Erythroblast (primary cell): ENCODE results near the gene SNX10.

Experiments used
- DNase-seq, 2 experiments: peaks; one replicate each; lab custom pipeline; 2025; lab: John Stamatoyannopoulos, UW
- GATA1 ChIP-seq: IDR thresholded peaks from 2 replicates; pipeline ENCODE4 v1.6.1; 2011; ENCODE audit warnings: low read depth, mild to moderate bottlenecking, control low read depth, low read length, moderate library complexity
- POLR2A ChIP-seq: IDR thresholded peaks from 2 replicates; pipeline ENCODE4 v1.6.1; 2011; ENCODE audit warnings: mild to moderate bottlenecking, low read length

Gene SNX10

GRCh38 chr7:26308551-26308950 is 16.9 kb downstream of the SNX10 start:
- TF ChIP-seq GATA1 (no peak), POLR2A (no peak)
- no peak for DNase-seq

DNA sequence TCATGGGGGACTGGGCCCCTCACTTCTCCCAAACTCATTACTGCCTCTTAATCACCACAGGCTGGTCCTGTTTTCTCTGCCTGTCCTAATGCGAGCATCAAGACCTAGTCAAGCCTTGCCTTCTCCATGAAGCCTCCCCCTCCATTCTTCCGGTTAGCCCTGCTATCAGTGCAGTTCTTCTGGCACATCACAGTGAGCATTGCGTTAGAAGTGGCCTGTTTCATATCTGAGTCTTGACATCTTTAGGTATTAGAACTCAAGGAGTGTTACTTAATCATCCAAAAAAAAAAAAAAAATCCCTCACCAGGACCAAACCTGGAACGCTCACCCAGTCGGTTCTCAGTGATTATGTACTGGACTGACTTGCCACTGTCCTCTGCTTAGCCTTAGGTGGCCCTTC is 17.4 kb downstream of the SNX10 start:
- DNase-seq = no peak
- TF ChIP-seq POLR2A (no peak), GATA1 (no peak)

GRCh38 chr7:26311798-26312197 is 20.1 kb downstream of the SNX10 start:
- TF ChIP-seq POLR2A (no peak), GATA1 (no peak)

GRCh38 chr7:26317211-26317610 is 25.5 kb downstream of the SNX10 start:
- no peak for TF ChIP-seq POLR2A
- no peak for TF ChIP-seq GATA1
- no peak for DNase-seq

More at GRCh38 chr7:26311798-26312197, 20.1 kb downstream of the SNX10 start:
- no peak for DNase-seq

- DNase-seq = no peak
- TF ChIP-seq GATA1 (no peak), POLR2A (no peak)
Measured at GRCh38 chr7:26318921-26319320, 27.3 kb downstream of the SNX10 start.

GRCh38 chr7:26319636-26320035 is 28.0 kb downstream of the SNX10 start:
- TF ChIP-seq GATA1 = no peak
- TF ChIP-seq POLR2A = no peak
- no peak for DNase-seq

GRCh38 chr7:26320878-26321277 is 29.2 kb downstream of the SNX10 start:
- no peak for DNase-seq
- TF ChIP-seq GATA1 = no peak
- TF ChIP-seq POLR2A = no peak

GRCh38 chr7:26321435-26321834 is 29.8 kb downstream of the SNX10 start:
- no peak for DNase-seq
- no peak for TF ChIP-seq GATA1
- no peak for TF ChIP-seq POLR2A

DNA sequence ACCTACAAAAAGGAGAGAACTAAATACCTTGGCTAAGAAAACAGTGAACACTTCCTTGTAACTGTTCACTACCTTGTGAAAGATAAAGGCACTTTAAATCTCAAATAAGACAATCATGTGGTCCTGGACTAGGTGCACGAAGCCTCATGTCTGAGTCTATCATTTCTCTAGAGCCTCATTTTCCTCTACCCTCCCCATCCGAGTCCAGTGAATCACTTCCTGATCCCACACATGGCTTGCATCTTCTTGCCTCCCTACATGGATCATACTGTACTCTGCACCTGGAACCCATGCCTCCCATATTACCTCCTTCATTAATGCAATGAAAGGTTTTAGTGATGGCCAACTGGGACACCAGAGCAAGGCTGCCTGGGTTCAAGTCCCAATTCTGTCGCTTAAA is 34.5 kb downstream of the SNX10 start:
- TF ChIP-seq POLR2A = no peak
- TF ChIP-seq GATA1 = no peak
- DNase-seq = no peak

GRCh38 chr7:26328498-26329390 is 37.1 kb downstream of the SNX10 start:
- no peak for DNase-seq
- TF ChIP-seq POLR2A (no peak), GATA1 (no peak)

GRCh38 chr7:26329520-26330255 is 38.0 kb downstream of the SNX10 start:
- no peak for TF ChIP-seq POLR2A
- TF ChIP-seq GATA1 = no peak
- DNase-seq = no peak

DNA sequence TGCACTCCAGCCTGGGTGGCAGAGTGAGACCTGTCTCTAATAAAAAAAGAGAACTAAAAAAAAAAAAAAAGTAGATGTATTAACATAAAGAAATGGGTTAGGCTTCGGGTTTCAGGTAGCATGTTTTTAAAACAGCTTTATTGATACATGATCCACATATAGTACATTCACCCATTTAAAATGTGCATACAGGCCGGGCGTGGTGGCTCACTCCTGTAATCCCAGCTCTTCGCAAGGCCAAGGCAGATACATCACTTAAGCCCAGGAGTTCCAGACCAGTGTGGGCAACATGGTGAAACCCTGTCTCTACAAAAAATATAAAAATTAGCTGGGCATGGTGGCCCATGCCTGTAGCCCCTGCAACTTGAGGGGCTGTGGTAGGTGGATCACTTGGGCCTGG is 39.5 kb downstream of the SNX10 start:
- DNase-seq = no peak
- TF ChIP-seq GATA1 (no peak), POLR2A (no peak)

DNA sequence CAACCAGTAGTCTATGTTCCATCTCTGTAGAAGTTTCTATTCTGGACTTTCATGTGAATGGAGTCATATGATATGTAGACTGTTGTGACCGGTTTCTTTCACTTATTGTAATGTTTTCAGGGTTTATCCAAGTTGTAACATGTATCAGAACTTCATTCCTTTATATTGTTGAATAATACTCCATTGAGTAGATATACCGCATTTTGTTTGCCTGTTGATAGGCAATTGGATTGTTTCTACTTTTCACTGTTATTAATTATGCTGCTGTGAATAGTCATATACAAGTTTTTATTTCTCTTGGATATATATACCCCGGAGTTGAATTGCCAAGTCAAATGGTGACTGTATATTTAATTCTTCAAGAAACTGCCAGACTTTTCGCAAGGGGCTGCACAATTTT is 40.1 kb downstream of the SNX10 start:
- TF ChIP-seq GATA1 = no peak
- TF ChIP-seq POLR2A = no peak
- DNase-seq = no peak

GRCh38 chr7:26332698-26333097 is 41.0 kb downstream of the SNX10 start:
- DNase-seq = no peak
- TF ChIP-seq POLR2A (no peak), GATA1 (no peak)
